ENCODE measurements around the gene GBGT1. TPM values are rescaled to one million over a fixed set of nuclear protein-coding genes. Genes with fewer than 3 reads are reported as not detected.
"Not testable (repeated sequence)": the region's sequence is repeated elsewhere in the genome, so short reads cannot be mapped to it uniquely, and the experiment has no call there.

The GBGT1 gene
- 14.3 and 15.4 TPM in 2 replicates for total RNA-seq

- intact Hi-C loops (cut with micrococcal nuclease) = no loop called here
These were observed at the start of gene GBGT1 for GRCh38 chr9:133163504-133164172. GBGT1 (minus strand) TSS chr9:133163914; CDS start chr9:133162412, 1,502 bp downstream.

- intact Hi-C loops (cut with micrococcal nuclease) = loop anchor here (10.0 kb wide), 1 partner anchor 1426 kb away; no protein-coding TSS in a partner anchor
These were observed 46.9 kb upstream of the GBGT1 start for GRCh38 chr9:133210609-133211008.

DNA sequence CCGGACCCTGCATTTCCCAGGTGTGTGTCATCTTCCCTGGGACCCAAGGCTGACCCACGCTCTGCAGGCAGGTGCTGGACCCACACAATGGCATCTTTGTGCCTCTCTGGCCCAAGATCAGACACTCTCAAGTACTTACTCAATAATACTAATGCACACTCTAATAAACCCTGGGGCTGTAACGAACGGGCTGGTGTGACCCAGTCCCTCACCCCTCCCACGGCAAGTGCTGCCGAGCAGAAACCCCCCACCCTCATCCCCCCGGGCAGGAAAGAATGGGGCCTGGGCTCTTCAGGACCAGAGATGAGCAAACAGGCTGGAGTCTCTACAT lies 46.5 kb upstream of the GBGT1 start:
- intact Hi-C loops (cut with micrococcal nuclease) = loop anchor here (10.0 kb wide), 1 partner anchor 1425 kb away; no protein-coding TSS in a partner anchor

- intact Hi-C loops (cut with micrococcal nuclease) = loop anchor here (10.0 kb wide), 1 partner anchor 1425 kb away; no protein-coding TSS in a partner anchor
These were observed 45.9 kb upstream of the GBGT1 start for GRCh38 chr9:133209327-133210201.

- intact Hi-C loops (cut with micrococcal nuclease) = not testable (repeated sequence)
These were observed 45.2 kb upstream of the GBGT1 start, which contains the start of gene OBP2B for GRCh38 chr9:133208880-133209300. OBP2B (minus strand) TSS chr9:133209250; CDS start chr9:133209199, 51 bp downstream.

GRCh38 chr9:133208171-133208879 lies 44.6 kb upstream of the GBGT1 start:
- intact Hi-C loops (cut with micrococcal nuclease) = not testable (repeated sequence)

DNA sequence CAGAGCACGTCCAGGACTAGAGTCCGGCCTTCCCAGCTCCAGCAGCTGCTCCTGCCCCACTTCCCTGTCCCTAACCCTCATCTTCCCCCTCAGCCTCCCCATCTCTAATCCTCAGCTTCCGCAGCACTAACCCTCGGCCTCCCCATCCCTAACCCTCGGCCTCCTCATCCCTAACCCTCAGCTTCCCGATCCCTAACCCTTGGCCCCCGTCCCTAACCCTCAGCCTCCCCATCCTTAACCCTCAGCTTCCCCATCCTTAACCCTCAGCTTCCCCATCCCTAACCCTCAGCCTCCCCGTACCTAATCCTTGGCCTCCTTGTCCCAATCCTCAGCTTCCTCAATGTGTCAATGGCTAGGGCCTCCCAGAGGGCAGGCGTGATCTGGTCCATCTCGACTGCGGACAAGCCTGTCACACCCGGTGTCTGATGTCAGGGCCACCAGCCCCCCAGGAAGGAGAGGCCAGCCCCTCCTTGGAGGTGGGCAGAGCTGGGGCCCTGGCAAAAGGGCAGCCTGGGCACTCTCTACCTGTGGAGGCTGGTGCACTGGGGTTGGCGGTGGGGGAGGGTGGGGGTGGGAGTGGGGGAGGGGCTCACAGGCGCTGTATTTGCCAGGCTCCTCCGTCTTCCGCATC lies 43.9 kb upstream of the GBGT1 start:
- intact Hi-C loops (cut with micrococcal nuclease) = no loop called here

- intact Hi-C loops (cut with micrococcal nuclease) = no loop called here
These were observed 43.4 kb upstream of the GBGT1 start for GRCh38 chr9:133207021-133207531.

DNA sequence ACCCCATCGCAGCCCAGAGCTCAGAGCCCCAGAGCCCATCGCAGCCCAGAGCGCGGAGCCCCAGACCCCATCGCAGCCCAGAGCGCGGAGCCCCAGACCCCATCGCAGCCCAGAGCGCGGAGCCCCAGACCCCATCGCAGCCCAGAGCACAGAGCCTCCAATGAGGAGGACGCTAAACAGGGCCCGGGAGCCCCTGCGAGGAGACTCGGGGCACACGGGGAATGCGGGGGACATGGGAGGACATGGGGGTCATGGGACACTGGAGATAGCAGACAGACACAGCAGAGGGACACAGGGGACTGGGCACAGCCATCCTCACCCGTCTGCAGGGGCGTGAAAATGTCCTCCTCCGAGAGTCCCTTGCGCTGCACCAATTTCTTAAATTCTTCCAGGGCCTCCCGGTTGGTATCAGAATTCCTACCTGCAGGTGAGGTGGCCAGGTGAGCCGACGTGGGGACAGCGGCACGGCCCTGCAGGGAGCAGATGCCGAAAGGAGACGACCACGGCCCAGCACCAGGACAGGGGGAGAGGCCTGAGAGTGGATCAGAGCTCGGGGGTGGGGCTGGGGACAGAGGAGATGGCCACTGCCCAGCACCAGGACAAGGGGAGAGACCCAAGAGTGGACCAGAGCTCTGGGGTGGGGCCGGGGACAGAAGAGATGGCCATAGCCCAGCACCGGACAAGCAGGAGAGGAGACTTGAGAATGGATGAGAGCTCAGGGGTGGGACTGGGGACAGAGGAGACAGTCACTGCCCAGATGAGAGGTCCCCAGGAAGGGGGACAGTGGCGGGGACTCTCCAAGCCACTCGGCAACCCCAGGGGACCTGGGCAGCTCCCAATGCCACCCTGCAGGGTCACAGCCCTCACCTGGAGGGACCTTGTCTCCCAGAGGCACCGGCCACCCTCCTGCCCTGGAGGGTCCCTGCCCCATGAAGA lies 42.5 kb upstream of the GBGT1 start:
- intact Hi-C loops (cut with micrococcal nuclease) = no loop called here

DNA sequence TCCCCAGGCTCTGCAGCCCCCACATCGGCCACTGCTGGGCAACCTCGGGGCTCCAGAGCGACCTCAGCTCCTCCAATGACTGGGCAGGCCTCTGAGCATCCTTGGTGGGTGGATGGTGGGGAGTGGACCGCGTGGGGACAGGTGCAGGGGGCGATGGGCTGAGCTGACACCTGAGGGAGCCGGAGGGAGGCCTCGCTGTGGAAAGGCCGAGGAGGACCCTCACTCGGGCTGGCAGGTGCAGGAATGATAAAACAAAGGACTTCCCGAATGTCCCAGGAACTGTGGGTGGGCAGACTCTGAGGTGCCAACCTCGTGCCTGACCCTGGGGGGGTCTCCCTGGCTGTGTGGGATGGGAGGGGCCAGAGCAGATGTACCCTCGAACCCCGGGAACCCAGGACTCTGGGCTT lies 41.8 kb upstream of the GBGT1 start:
- intact Hi-C loops (cut with micrococcal nuclease) = not testable (repeated sequence)

DNA sequence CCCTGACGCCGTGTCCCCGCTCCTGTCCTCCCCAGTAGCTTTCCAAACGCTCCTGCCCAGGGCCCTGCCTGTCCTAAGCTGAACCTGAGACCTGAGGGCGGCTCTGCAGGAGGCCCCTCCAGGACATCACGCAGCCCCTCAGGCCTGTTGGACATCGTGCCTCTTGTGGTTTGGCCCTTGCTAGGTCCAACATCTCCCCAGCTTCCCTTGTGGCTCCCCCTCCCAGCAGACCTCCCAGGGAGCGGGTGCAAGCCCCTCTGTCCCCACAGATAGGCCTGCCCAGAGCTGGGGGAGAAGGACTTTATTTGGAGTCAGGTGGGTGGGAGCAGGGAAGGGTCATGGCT lies 41.3 kb upstream of the GBGT1 start:
- intact Hi-C loops (cut with micrococcal nuclease) = no loop called here

DNA sequence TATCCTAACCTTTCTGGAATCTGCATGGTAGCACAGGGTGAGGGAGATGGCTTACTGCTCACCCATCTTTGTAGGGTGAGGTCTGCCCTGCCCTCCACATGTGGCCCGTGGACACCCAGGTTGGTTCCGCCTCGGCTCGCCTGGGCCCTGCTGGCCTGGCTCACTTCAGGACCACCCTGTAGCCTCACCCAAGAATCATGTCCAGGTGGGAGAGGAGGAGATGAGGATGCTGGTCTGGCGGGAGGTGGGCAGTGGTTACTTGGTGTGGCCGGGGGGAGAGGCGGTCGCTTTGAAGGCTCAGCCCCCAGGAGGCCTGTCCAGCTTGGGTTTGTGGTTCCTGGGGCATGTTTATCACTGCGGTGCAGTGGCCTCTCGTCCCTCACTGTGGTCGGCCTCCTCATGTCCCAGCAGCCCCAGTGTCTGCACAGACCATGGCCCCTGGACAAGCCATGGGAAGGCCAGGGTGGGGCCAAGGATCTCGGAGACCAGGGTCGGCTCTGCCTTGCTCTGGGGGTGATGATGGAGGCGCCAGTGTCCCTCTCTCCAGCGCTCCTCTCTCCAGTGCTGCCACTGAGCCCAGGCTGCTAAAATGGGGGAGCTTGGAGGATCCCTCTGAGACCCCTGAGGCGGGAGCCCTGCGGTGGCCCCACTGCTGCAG lies 40.8 kb upstream of the GBGT1 start:
- intact Hi-C loops (cut with micrococcal nuclease) = no loop called here

DNA sequence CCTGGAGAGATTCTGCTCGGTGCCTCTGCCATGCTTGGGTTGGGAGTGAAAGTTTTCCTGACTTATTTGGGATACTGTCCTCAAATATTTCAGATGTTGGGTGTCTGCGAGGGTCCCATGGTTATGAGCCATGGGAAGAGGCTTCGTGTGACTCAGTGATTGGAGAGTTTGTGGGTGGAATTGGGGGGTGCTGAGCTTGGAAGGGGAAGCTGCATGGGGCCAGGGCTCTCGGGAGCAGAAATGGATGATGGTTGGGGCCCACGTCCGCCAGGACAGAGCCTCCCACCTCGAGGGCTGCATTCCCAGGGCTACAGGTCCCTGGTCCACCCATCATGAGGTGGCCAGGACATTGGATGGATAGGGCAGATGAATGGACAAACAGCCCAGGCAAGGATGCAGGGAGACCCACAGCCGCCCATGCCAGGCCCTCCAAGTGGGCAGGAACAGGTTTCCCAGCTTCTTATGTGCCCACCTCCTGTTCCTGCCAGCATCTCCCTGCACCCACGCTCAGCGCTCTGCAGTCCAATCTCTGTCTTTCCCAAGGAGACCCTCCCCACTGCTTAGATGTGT lies 39.9 kb upstream of the GBGT1 start:
- intact Hi-C loops (cut with micrococcal nuclease) = no loop called here

GRCh38 chr9:133202688-133203453 lies 39.2 kb upstream of the GBGT1 start:
- intact Hi-C loops (cut with micrococcal nuclease) = no loop called here

- intact Hi-C loops (cut with micrococcal nuclease) = no loop called here
These were observed 38.4 kb upstream of the GBGT1 start for GRCh38 chr9:133202145-133202513.

- intact Hi-C loops (cut with micrococcal nuclease) = no loop called here
These were observed 37.9 kb upstream of the GBGT1 start for GRCh38 chr9:133201424-133202144.

- intact Hi-C loops (cut with micrococcal nuclease) = no loop called here
These were observed 36.9 kb upstream of the GBGT1 start for GRCh38 chr9:133200631-133201030.
